Stimulated activated naive CD4-positive, alpha-beta T cell treated with Interleukin-2 at 50 U/mL for 16 hours (primary cell): ENCODE measurements around the gene USF2.
"Not testable (repeated sequence)": the region's sequence is repeated elsewhere in the genome, so short reads cannot be mapped to it uniquely, and the experiment has no call there.

Source experiments
- DNase-seq: peaks from one replicate; lab custom pipeline; 2025; lab: John Stamatoyannopoulos, UW

USF2 gene

GRCh38 chr19:35285465-35285864 lies 16.7 kb downstream of the USF2 start:
- not testable (repeated sequence) for DNase-seq

GRCh38 chr19:35286101-35286500 lies 17.3 kb downstream of the USF2 start:
- peak; percentile 10 for DNase-seq

DNA sequence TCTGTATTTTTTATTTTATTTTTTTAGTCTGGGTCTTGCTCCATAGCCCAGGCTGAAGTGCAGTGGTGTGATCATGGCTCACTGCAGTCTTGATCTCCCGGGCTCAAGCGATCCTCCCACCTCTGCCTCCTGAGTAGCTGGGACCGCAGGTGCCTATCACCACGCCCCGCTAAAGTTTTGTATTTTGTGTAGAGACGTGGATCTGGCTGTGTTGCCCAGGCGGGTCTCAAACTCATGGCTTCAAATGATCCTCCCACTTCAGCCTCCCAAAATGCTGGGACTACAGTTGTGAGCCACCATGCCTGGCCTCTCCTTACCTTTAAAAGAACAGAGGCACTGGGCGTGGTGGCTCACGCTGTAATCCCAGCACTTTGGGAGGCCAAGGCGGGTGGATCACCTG lies 19.0 kb downstream of the USF2 start:
- no peak for DNase-seq

DNA sequence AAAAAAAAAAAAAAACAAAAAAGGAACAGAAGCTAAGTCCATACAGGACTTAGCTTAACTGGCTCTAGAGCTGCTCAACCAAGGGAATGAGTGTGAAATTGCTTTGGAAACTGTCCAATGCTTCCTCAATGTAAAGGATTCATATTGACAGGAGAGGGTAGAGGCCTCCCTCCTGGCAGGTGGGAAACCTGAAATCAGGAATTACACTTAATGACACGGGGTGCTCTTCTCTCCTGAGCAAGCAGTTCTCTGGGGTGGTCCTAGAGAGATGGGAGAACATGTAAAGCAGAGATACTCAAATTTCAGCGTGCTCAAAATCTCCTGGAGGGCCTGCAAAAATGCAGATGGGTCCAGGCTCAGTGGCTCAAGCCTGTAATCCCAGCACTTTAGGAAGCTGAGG lies 19.6 kb downstream of the USF2 start:
- DNase-seq, result no peak

- DNase-seq, result no peak
These were observed 20.1 kb downstream of the USF2 start for GRCh38 chr19:35288906-35289305.

- DNase-seq, result no peak
These were observed 21.8 kb downstream of the USF2 start for GRCh38 chr19:35290381-35291127.

- DNase-seq, result no peak
These were observed 22.5 kb downstream of the USF2 start for GRCh38 chr19:35291259-35291658.

DNA sequence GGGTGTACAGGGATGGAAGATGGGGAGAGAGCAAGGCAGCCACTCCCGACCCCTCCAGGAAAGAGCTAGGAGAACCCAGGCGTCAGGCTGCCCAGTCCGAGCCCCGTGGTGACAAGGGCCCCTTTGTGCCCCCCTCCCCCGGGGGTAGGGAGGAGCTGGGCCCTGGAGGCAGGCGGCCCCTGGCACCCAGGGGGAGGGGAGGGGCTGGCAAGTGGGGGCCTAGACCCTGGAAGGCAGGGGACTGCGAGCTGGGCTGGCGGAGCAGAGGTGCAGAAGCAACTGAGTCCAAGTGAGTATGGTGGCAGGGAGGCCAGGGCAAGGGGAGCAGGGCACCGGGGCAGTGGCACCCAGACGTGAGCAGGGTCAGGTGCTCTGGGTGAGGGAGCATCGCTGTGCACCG lies 23.2 kb downstream of the USF2 start, which contains the start of gene MAG:
TSS of gene MAG (plus strand) at position 246 of the 400 bp plus-strand sequence. CDS start 3,248 bp downstream, outside the sequence.
- no peak for DNase-seq

DNA sequence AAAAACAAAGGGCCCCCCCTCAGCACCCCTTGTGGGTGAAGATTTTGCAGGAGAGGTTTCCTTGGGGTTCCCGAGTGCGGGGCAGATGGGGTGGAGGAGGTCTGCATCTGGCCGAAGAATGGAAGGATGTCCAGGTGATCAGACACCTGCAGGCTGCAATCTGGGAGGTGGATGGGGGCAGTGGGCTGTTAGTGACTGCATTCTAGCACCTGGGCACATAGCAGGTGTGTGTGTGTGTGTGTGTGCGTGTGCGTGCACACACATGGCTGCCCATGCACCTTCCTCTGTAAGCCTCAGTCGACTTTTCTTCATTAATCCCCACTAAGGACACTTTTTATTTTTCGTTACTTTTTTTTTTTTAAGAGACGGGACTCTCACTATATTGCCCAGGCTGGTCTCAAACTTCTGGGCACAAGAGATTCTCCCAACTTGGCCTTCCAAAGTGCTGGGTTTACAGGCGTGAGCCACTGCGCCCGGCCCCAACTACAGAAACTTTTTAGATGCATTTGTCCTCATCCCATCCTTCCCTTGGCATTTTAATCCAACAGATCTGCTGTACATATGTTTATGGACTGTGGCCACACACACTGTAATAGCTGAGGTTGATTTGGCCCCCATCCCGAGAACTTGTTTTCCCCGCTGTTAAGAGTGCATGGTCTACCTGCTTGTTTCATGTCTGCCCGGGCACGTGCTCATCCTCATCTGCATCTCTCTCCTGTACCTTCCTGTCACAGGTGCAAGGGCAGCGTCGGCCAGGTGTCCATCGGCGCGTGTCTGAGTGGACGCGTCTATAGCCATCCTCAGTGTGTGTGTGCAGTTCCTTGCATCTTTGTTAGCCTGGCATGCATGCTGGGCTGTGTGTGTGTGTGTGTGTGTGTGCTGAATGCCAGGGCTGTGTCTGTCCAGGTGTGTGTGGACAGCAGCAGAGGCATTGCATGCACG lies 23.9 kb downstream of the USF2 start:
- DNase-seq, result no peak

DNA sequence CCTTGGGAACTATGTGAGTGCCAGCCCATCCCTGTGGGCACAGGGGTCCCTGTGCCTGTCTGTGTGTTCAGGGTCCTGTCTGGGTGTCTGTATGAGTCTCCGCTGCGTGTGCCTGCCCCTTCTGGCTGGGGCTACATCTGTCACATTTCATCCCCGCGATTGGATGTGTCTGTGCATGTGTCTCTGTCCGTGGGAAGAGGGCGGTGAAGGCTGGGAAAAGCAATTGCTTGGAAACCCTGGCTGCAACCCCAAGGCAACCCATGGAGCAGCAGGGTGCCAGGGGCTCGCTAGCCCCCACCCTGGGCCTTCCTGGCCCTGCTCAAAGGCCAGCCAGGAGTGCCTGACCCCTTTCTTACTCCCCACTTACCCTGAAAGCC lies 24.6 kb downstream of the USF2 start:
- DNase-seq, result no peak

- no peak for DNase-seq
These were observed 25.0 kb downstream of the USF2 start for GRCh38 chr19:35293808-35294207.

DNA sequence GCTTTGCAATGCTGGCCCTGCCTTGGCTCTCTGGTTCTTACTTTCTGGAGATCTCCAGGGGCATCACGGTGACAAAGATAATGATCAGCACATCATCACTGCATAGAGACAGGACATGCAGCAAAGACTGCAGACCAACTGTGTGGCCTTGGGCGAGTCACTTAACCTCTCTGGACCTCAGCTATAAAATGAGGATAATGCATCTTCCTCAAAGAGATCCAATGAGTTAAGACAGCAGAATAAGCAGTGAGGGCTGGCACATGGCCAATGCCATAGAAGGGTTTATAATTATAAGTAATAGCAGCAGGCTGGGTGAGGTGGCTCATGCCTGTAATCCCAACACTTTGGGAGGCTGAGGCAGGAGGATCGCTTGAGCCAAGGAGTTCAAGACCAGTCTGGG lies 25.6 kb downstream of the USF2 start:
- no peak for DNase-seq

GRCh38 chr19:35294859-35295791 lies 26.4 kb downstream of the USF2 start:
- no peak for DNase-seq

DNA sequence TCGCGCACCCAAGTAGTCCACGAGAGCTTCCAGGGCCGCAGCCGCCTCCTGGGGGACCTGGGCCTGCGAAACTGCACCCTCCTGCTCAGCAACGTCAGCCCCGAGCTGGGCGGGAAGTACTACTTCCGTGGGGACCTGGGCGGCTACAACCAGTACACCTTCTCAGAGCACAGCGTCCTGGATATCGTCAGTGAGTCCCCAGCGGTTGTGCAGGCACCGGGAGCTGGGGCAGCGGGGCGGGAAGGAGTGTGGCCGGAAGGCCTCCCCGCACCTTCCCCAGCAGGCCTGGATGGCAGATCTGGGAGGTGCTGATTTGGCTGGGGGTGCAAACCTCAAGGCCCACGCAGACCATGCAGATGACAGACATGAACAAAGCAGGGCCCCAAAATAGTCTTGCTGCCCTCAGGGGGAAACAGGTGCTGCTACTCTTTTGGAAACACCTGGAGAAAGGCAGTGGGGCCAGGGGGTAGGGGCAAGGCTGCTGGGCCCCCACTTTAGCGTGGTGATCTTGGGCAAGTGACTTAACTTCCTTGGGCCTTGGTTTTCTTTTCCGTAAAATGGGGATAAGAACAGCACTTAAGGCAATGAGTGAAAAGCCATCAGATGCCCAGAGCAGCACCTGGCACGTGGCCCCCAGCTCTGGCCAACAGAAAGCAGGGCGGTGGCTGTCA lies 27.2 kb downstream of the USF2 start:
- DNase-seq, result no peak

GRCh38 chr19:35296644-35297514 lies 28.1 kb downstream of the USF2 start:
- no peak for DNase-seq

GRCh38 chr19:35297515-35297848 lies 28.7 kb downstream of the USF2 start:
- DNase-seq, result no peak

- DNase-seq, result no peak
These were observed 29.2 kb downstream of the USF2 start for GRCh38 chr19:35297922-35298321.

- DNase-seq, result no peak
These were observed 29.8 kb downstream of the USF2 start for GRCh38 chr19:35298561-35298972.

- no peak for DNase-seq
These were observed 31.0 kb downstream of the USF2 start for GRCh38 chr19:35299523-35300338.

GRCh38 chr19:35300339-35300649 lies 31.5 kb downstream of the USF2 start:
- no peak for DNase-seq
